Activated naive CD8-positive, alpha-beta T cell treated with anti-CD3 and anti-CD28 coated beads for 36 hours (primary cell): ENCODE results near the gene NTM. TPM values are rescaled to one million over a fixed set of nuclear protein-coding genes. Genes with fewer than 3 reads are reported as not detected.

Source experiments
- DNase-seq: peaks from one replicate; pipeline ENCODE4 v3.0.0; 2021
- H3K27ac Mint-ChIP-seq: one replicate; pipeline ENCODE4 v1.8.0; 2022; ENCODE audit warnings: mild to moderate bottlenecking, moderate library complexity, mixed read lengths
- H3K27me3 Mint-ChIP-seq: one replicate; pipeline ENCODE4 v1.8.0; 2022; ENCODE audit warnings: mild to moderate bottlenecking, mixed read lengths
- H3K36me3 Mint-ChIP-seq: one replicate; pipeline ENCODE4 v1.8.0; 2021; ENCODE audit warnings: mild to moderate bottlenecking, mixed read lengths
- H3K4me1 Mint-ChIP-seq: one replicate; pipeline ENCODE4 v1.8.0; 2021; ENCODE audit warnings: mixed read lengths
- H3K4me3 Mint-ChIP-seq: one replicate; pipeline ENCODE4 v1.8.0; 2022; ENCODE audit warnings: mild to moderate bottlenecking, moderate library complexity, mixed read lengths
- H3K9me3 Mint-ChIP-seq: one replicate; pipeline ENCODE4 v1.8.0; 2022; ENCODE audit warnings: mixed read lengths
- total RNA-seq, 2 experiments: library from RNA; stranded (reverse); gene quantifications; one replicate each; pipeline ENCODE4 v1.2.3, GENCODE V29; 2021

The NTM gene
- total RNA-seq, 2 experiments from 2014 or later, result not detected

- no peak overlapping the region for H3K27ac Mint-ChIP-seq
- H3K4me3 Mint-ChIP-seq, result no peak overlapping the region
- H3K27me3 Mint-ChIP-seq, result no peaks in the 10 kb centered on the region
- no peak for DNase-seq
- no peaks in the 10 kb centered on the region for H3K4me1 Mint-ChIP-seq
- peaks cover 12% of the 10 kb centered on the region for H3K9me3 Mint-ChIP-seq
- H3K36me3 Mint-ChIP-seq, result no peaks in the 10 kb centered on the region
Measured at GRCh38 chr11:131704682-131705081, 334.3 kb downstream of the NTM start.

GRCh38 chr11:131710511-131710910 is 340.1 kb downstream of the NTM start:
- DNase-seq, result no peak
- Mint-ChIP-seq H3K27me3 (no peaks in the 10 kb centered on the region), H3K4me1 (no peaks in the 10 kb centered on the region), H3K36me3 (no peaks in the 10 kb centered on the region), H3K9me3 (peaks cover 5% of the 10 kb centered on the region), H3K27ac (no peak overlapping the region), H3K4me3 (no peak overlapping the region)

- H3K27me3 Mint-ChIP-seq, result no peaks in the 10 kb centered on the region
- H3K4me1 Mint-ChIP-seq, result no peaks in the 10 kb centered on the region
- H3K4me3 Mint-ChIP-seq, result no peak overlapping the region
Measured at GRCh38 chr11:131712897-131713296, 342.5 kb downstream of the NTM start.

GRCh38 chr11:131713529-131714134 is 343.2 kb downstream of the NTM start:
- no peak for DNase-seq
- no peaks in the 10 kb centered on the region for H3K36me3 Mint-ChIP-seq
- no peak overlapping the region for H3K27ac Mint-ChIP-seq
- H3K4me3 Mint-ChIP-seq, result no peak overlapping the region
- no peaks in the 10 kb centered on the region for H3K4me1 Mint-ChIP-seq
- H3K9me3 Mint-ChIP-seq, result peaks cover 5% of the 10 kb centered on the region
- no peaks in the 10 kb centered on the region for H3K27me3 Mint-ChIP-seq

More at GRCh38 chr11:131712897-131713296, 342.5 kb downstream of the NTM start:
- no peak for DNase-seq
- no peaks in the 10 kb centered on the region for H3K36me3 Mint-ChIP-seq
- no peak overlapping the region for H3K27ac Mint-ChIP-seq
- peaks cover 5% of the 10 kb centered on the region for H3K9me3 Mint-ChIP-seq

DNA sequence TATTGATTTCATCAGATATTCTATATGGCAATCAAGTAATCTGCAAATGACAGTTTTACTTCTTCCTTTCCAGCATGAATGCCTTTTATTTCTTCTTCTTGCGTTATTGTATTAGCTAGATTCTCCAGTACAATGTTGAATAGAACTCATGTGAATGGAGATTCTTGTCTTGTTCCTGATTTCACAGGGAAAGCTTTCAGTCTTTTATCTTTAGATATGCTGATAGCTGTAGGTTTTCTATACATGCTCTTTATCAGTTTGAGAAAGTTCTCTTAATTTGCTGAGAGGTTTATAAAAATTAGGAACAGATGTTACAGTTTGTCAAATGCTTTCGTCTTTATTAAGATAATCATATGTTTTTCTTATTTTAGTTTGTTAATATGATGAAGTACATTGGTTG is 347.2 kb downstream of the NTM start:
- no peak overlapping the region for H3K27ac Mint-ChIP-seq

GRCh38 chr11:131723088-131723487 is 352.7 kb downstream of the NTM start:
- H3K27ac Mint-ChIP-seq, result no peak overlapping the region
- no peak overlapping the region for H3K4me3 Mint-ChIP-seq
- no peaks in the 10 kb centered on the region for H3K27me3 Mint-ChIP-seq
- DNase-seq, result no peak
- no peaks in the 10 kb centered on the region for H3K36me3 Mint-ChIP-seq
- peaks cover 5% of the 10 kb centered on the region for H3K9me3 Mint-ChIP-seq
- H3K4me1 Mint-ChIP-seq, result no peaks in the 10 kb centered on the region

More for the DNA sequence above, 347.2 kb downstream of the NTM start:
- Mint-ChIP-seq H3K9me3 (peaks cover 5% of the 10 kb centered on the region), H3K36me3 (no peaks in the 10 kb centered on the region), H3K27me3 (no peaks in the 10 kb centered on the region), H3K4me3 (no peak overlapping the region), H3K4me1 (no peaks in the 10 kb centered on the region)
- no peak for DNase-seq

DNA sequence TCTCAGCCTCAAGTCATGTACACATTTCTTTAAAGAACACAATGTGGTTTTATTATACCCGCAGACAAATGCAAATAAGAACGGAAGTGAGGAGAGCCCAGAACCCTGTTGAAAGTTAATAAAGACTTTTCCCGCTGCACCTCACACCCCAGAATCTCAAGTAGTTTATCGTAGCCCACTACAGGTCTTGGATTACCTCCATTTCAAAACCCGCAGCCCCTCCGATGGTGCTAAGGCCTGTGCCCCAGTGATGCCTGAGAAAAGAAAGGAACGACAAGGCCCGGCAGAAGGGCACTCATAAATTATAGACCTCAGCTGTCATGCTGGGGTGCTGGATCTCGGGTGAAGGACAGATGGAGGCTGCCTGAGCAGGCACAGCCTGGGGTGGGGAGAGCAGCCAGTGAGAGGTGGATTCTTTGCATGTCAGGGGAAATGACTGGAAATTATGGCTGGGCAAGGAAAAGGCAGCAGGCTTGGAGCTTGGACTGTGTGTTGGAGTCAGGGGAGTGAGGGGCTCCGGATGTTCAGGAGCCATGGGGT is 354.1 kb downstream of the NTM start:
- Mint-ChIP-seq H3K27ac (no peak overlapping the region), H3K4me3 (no peak overlapping the region), H3K36me3 (no peaks in the 10 kb centered on the region), H3K9me3 (peaks cover 5% of the 10 kb centered on the region), H3K4me1 (no peaks in the 10 kb centered on the region), H3K27me3 (no peaks in the 10 kb centered on the region)
- DNase-seq, result no peak

DNA sequence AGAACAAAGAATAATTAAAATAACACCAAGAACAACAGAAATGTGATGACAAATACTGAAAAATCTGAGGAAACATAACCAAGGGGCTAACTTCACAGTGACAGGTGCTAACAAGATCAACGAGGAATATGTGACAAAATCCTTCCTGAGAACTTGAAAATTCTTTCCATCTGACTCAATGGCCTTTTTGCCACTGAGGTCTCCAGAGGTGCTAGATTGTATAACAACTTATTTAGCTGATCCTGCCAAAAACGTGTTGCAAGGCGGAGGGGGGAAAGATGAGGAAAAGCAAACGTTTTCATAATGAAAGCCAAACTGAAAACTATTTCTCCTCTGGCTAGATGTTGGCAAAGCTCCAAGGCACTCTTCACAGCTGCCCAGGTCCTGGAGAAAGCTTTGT is 364.5 kb downstream of the NTM start:
- Mint-ChIP-seq H3K4me3 (no peak overlapping the region), H3K27ac (no peak overlapping the region), H3K4me1 (no peaks in the 10 kb centered on the region), H3K9me3 (no peaks in the 10 kb centered on the region), H3K27me3 (peaks cover 12% of the 10 kb centered on the region), H3K36me3 (no peaks in the 10 kb centered on the region)
- no peak for DNase-seq

DNA sequence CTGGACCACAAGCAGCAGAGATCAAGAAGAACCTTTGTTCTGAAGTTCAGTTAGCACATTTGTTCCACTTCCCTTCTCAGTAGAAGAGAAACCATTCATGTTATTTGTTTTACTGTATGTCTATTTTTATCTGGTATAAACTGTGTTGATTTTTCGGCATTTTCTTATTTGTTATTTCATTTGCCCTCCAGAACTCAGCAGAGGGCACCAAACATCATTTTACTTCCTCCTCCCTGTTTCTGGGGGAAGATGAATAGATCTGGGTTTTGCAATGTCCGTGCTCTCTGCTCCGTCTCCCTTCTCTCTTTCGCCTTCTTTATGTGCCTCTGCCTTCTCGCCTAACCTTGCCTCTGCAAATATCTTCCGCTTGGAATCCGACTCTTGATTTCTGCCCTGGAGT is 366.9 kb downstream of the NTM start:
- no peaks in the 10 kb centered on the region for H3K36me3 Mint-ChIP-seq
- no peak overlapping the region for H3K27ac Mint-ChIP-seq
- no peak for DNase-seq
- H3K27me3 Mint-ChIP-seq, result peaks cover 12% of the 10 kb centered on the region
- H3K9me3 Mint-ChIP-seq, result no peaks in the 10 kb centered on the region
- no peaks in the 10 kb centered on the region for H3K4me1 Mint-ChIP-seq
- H3K4me3 Mint-ChIP-seq, result no peak overlapping the region

DNA sequence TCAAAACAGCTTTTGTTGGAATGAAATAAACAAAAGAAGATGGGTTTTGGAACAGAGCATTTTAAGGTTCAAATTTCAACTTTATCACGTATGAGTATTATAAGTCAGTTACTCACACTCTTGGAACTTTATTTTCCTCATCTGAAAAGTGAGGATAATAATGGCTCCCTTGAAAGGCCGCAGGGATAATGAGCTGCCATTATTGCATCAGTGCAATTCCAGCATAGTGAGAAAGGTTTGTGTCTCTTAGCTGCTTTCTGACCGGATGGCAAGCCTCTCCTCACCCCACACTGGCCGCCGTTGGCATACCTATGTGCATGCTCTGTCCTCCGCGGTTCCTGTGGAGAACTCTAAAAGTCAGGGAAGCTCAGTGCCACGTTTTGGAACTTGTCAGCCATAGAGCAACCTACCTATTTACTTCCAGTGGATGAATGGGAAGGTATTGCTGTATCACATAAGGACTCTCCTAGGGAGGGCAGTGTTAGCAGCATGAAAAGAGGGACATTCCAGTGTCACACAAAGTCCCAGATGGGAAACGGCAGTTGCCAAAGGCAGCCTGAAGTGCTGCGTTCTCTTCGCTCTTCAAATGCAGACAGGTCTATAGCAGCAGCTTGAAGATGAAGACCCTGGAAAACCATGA is 368.9 kb downstream of the NTM start:
- Mint-ChIP-seq H3K9me3 (no peaks in the 10 kb centered on the region), H3K27ac (no peak overlapping the region), H3K27me3 (peaks cover 6% of the 10 kb centered on the region), H3K4me1 (no peaks in the 10 kb centered on the region), H3K4me3 (no peak overlapping the region), H3K36me3 (no peaks in the 10 kb centered on the region)
- DNase-seq, result no peak

DNA sequence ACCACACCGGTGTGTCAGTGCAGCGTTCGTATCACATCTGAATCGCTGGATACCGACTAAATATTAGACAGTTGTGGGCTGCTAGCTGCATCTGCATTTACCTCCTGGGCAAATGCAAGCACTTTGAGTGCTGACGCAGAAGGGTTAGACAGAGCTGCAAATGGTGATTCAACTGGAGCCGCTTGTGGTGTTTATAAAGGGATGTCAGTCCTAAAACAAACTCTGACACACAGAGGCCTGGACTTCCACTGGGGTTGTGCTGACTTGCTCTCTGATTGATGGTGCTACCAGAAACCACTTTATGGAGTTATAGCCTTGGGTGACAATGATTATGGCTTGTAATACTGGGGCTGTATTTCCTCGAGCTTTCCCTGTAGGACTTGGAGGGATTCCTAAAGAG is 374.4 kb downstream of the NTM start:
- Mint-ChIP-seq H3K36me3 (no peaks in the 10 kb centered on the region), H3K9me3 (no peaks in the 10 kb centered on the region), H3K4me1 (no peaks in the 10 kb centered on the region), H3K27ac (no peak overlapping the region), H3K4me3 (no peak overlapping the region), H3K27me3 (peaks cover 4% of the 10 kb centered on the region)
- DNase-seq, result no peak

GRCh38 chr11:131745405-131745804 is 375.0 kb downstream of the NTM start:
- H3K36me3 Mint-ChIP-seq, result no peaks in the 10 kb centered on the region
- no peak overlapping the region for H3K27ac Mint-ChIP-seq

DNA sequence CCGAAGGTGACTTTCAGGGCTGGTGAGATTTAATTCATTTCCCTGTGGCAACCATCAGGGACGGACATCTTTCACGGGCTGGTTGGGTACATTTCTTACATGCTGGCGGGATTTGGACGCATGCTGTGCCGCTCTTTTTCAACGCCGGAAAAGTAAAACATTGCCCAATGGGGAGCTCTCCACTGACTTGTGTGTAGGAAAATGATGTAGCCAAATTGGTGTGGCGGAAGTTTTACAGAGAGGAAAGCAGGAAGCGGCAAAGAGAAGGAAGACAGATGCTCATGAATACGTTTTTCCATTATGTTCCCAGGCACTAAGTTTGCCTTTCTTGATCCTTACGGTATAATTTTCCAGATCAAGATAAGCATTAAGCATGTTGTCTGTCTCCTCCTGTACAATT is 375.8 kb downstream of the NTM start:
- no peaks in the 10 kb centered on the region for H3K9me3 Mint-ChIP-seq
- H3K27me3 Mint-ChIP-seq, result peaks cover 10% of the 10 kb centered on the region
- H3K27ac Mint-ChIP-seq, result no peak overlapping the region
- DNase-seq, result no peak
- no peaks in the 10 kb centered on the region for H3K36me3 Mint-ChIP-seq
- no peaks in the 10 kb centered on the region for H3K4me1 Mint-ChIP-seq
- no peak overlapping the region for H3K4me3 Mint-ChIP-seq

More at GRCh38 chr11:131745405-131745804, 375.0 kb downstream of the NTM start:
- Mint-ChIP-seq H3K27me3 (peaks cover 10% of the 10 kb centered on the region), H3K4me1 (no peaks in the 10 kb centered on the region), H3K4me3 (no peak overlapping the region), H3K9me3 (no peaks in the 10 kb centered on the region)
- DNase-seq, result no peak

DNA sequence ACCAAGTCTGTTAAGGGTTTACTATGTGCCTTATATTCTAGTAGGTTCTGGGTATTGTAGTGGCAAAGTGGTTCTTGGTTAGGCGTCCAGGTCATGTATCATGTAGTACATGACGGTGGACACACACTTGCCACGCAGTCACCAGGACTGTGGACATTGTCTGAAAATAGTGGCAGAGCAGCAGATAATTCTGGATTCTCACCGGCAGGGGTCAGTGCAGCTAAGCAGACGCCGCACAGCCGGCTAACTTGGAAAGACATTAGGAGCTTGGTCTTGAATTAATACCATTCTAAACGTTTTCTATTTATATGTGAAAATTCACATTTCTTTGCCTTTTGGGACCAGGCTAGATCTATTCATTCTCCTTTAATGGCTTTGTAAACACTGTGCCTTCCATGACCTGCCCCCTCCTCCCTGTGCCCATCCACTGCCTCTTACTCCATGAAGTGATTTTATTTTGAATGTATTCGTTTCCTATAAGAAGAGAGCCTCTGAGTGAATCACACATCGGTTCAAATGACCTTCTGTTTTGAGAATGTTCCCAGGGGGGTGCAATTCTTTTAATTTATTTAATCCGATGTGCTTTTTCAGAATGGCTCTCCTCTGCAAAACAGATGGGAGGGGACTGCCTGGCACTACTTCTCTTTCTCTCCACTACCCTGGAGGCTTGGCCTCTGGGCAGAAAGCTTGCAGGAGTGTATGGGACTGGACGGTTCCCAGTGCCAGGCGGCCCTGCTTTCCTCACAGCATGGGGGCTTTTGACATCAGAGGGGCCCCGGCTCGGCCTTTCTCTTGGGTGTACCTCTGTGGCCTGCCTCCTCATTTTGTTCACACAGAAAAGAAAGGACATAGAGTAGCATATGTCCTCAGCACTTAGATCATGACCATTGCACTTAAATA is 378.0 kb downstream of the NTM start:
- Mint-ChIP-seq H3K36me3 (no peaks in the 10 kb centered on the region), H3K27ac (no peak overlapping the region)

DNA sequence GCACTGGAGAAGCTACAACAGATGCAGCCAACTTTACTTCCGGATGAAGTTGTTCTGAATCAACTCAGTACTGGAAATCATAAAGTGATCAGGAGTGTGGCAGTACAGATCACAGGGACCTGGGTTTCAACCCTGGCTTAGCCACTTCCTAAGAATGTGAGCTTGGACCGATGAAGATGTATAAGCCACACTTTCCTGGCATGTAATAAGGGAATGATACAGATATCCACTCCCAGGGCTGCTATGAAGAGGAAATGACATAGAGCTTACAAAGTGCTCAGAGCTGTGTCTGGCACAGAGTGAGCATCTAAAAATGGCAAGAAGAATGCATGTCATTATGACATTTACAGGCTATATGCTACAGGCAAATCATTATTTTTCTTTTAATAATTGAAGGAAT is 378.7 kb downstream of the NTM start:
- no peak for DNase-seq
- Mint-ChIP-seq H3K4me3 (no peak overlapping the region), H3K36me3 (no peaks in the 10 kb centered on the region), H3K9me3 (peaks cover 3% of the 10 kb centered on the region), H3K27me3 (peaks cover 10% of the 10 kb centered on the region), H3K4me1 (no peaks in the 10 kb centered on the region), H3K27ac (no peak overlapping the region)

More for the DNA sequence above, 378.0 kb downstream of the NTM start:
- H3K4me3 Mint-ChIP-seq, result no peak overlapping the region
- peaks cover 3% of the 10 kb centered on the region for H3K9me3 Mint-ChIP-seq
- H3K27me3 Mint-ChIP-seq, result peaks cover 10% of the 10 kb centered on the region
- DNase-seq, result peak; percentile 32
- no peaks in the 10 kb centered on the region for H3K4me1 Mint-ChIP-seq
